IPS DF 4.7 (cell line): ENCODE results near the gene PTPRQ.

ENCODE experiments used
- DNase-seq: peaks from one replicate; pipeline ENCODE4 v3.0.0-alpha.2; 2013; ENCODE audit warnings: low spot score; ENCODE audit errors: extremely low read depth

PTPRQ gene

DNA sequence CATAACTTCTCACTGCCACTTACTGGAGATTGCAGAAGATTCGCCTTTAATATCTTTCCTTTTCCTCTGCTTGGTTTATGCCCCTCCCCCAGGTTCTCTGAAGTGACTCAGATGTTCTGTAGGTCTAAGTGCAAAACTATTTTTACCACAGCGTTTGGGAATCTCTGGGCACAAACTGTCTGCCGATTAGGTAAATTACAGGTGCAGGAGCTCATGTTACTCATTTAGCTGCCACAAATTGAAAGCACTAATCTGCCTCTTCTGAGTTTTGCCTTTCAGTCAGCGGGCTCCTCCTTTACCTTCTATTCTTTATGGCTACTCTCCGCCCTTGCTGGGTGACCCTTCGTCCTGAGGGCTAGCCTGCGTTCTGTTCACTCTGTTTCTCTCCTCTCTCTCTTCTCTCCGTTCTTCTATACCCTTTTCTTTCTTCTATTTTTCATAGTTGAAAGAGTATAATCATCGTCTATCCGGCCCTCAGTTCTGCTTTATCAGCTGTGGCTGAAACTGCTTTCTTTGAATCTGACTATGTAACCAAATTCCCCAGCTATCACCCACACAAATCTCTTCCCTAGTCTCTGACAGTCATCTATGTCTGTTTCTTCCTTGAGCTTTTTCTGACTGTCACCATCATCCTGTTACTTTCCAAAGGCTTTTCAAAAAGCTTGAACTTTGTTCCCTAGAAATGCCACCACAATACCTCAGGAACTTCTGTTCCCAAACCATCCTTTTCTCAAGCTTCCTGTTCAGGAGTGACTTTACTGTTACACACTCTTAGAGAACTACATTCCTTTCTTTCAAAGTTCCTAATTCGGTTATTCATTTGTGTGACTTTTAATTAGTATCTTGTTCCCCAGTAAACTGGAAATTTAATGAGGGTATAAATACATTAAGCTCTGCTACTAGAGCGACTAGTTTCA is 259.1 kb downstream of the PTPRQ start:
- DNase-seq = no peak

- DNase-seq = no peak
Observed at GRCh38 chr12:80704420-80704819, 260.4 kb downstream of the PTPRQ start.

- no peak for DNase-seq
Observed at GRCh38 chr12:80707126-80707829, 263.2 kb downstream of the PTPRQ start, which contains the start of gene MYF6. MYF6 (plus strand) TSS chr12:80707634; CDS start chr12:80707720, 86 bp downstream.

GRCh38 chr12:80707830-80708258 is 263.8 kb downstream of the PTPRQ start:
- no peak for DNase-seq

DNA sequence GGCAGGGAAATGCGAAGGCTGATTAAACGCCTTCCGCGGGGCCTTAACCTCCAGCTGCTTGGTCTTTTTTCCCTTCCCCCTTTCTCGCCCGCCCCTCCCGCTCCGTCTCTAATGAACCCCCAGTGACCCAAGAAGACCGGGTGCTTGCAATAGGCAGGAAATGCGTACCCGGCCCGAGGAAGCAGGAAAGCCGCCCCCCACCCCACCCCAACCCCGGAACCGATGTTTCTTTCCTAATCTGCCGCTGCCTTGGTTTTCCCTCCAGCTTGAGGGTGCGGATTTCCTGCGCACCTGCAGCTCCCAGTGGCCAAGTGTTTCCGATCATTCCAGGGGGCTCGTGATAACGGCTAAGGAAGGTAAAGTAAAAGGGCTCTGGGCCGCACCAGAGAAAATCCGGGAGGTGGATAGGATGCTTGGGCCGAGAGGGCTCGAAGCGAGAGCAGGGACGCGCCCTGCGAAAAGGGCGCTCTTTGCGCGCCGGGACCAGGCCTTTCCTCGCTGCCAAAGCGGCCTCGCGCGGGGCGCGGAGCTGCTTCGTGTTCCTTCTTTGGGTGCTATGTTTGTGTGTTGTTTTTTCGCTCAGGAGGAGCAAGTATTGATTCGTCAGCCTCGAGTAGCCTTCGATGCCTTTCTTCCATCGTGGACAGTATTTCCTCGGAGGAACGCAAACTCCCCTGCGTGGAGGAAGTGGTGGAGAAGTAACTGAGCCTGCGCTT is 264.4 kb downstream of the PTPRQ start:
- no peak for DNase-seq

DNA sequence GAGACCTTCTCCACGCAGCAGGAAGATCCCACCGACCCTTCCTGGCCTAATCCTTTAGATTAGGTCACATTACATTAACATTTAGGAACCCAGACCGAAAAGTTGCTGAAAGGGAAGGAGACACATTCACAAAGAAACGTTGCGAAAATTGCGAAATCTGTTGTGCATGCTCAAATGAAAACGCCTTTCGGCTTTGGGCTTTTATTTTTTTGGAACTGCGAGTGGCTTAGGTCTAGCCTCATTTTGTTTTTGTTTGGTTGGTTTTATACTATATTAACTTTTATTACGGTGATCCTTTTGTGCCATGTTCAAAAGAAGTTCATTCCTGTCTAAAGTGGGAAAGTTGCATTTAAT is 264.9 kb downstream of the PTPRQ start:
- DNase-seq = no peak

GRCh38 chr12:80709811-80710726 is 266.0 kb downstream of the PTPRQ start:
- no peak for DNase-seq

GRCh38 chr12:80710727-80711449 is 266.9 kb downstream of the PTPRQ start:
- no peak for DNase-seq

- no peak for DNase-seq
Observed at GRCh38 chr12:80711866-80712265, 267.8 kb downstream of the PTPRQ start.

GRCh38 chr12:80712866-80713265 is 268.8 kb downstream of the PTPRQ start:
- no peak for DNase-seq

DNA sequence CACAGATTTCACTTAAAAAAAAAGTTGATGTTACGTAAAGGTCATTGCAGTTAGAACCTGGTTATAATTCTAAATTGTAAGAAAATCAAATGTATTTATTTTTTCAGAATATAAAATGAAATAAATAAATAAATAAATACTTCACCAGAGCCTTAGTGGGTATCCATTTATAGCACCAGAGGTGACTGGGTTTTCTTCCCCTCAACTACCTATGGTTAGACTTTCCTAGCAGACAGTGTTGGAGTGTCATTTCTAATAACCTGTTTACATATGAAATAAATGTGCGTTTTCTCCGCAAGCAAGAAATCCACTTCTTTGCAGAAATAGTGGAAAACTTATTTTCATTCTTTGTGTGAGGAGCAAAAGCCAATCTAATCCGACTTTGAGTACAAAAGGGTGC is 269.4 kb downstream of the PTPRQ start:
- no peak for DNase-seq

GRCh38 chr12:80714055-80714454 is 270.0 kb downstream of the PTPRQ start:
- no peak for DNase-seq

- no peak for DNase-seq
Observed at GRCh38 chr12:80714846-80715245, 270.8 kb downstream of the PTPRQ start.

GRCh38 chr12:80715713-80716249 is 271.7 kb downstream of the PTPRQ start:
- no peak for DNase-seq

- no peak for DNase-seq
Observed at GRCh38 chr12:80716696-80717469, 272.8 kb downstream of the PTPRQ start, which contains the start of gene MYF5. MYF5 (plus strand) TSS chr12:80716912; CDS start chr12:80717064, 152 bp downstream.

DNA sequence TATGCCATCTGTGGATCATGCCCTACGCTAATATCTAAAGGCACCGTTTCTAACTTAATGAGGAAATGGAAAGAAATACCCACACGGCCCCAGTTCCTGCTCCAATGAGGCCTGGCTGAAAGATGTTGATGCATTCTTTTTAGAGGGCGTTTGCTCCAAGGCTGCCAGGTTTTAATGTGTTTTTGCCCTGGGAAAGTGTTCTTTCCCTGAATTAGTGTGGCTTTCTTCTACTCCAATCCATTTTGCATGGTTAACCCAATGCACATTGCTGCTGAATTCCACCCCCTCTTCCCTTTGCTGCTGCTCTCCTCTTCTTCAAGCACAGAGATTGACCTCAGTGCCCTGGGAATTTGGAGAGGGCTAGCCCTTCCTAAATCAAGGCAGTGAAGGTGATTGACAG is 273.8 kb downstream of the PTPRQ start:
- no peak for DNase-seq

GRCh38 chr12:80720516-80720915 is 276.5 kb downstream of the PTPRQ start:
- DNase-seq = no peak

- DNase-seq = no peak
Observed at GRCh38 chr12:80721326-80721725, 277.3 kb downstream of the PTPRQ start.
